CD4-positive, alpha-beta T cell treated with Interleukin-10 for 1 hour (primary cell): Measurements from ENCODE around the gene PDE3A.

ENCODE experiments used
- DNase-seq: peaks from one replicate; pipeline ENCODE4 v3.0.0-alpha.2; 2020

The PDE3A gene

GRCh38 chr12:20426957-20427356 lies 58.6 kb downstream of the PDE3A start:
- no peak for DNase-seq

- DNase-seq, result no peak
These were observed 61.5 kb downstream of the PDE3A start for GRCh38 chr12:20429852-20430251.

GRCh38 chr12:20432290-20432689 lies 64.0 kb downstream of the PDE3A start:
- no peak for DNase-seq

DNA sequence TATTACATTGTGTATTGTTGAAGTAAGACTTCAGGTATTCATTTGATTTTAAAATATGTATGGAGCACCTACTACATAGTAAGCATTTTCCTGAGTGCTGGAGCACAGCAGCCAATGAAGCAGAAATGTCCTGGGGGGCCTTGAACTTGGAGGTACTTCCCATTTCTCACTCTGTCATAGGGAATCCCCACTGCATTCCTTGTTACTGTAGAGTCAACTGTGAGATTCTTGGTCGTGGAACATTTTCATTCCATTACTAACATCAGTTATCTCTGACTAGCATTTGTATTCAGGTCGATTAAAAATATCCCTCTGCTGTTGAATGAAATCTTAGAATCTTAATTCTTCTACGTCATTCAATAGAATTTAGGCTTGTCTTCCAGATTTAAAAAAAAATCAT lies 66.7 kb downstream of the PDE3A start:
- DNase-seq, result no peak

GRCh38 chr12:20436316-20436715 lies 68.0 kb downstream of the PDE3A start:
- no peak for DNase-seq

GRCh38 chr12:20438299-20438779 lies 70.0 kb downstream of the PDE3A start:
- no peak for DNase-seq

- DNase-seq, result no peak
These were observed 71.3 kb downstream of the PDE3A start for GRCh38 chr12:20439626-20440025.

GRCh38 chr12:20440408-20440807 lies 72.1 kb downstream of the PDE3A start:
- DNase-seq, result no peak

GRCh38 chr12:20442322-20442721 lies 74.0 kb downstream of the PDE3A start:
- DNase-seq, result no peak

- DNase-seq, result no peak
These were observed 74.9 kb downstream of the PDE3A start for GRCh38 chr12:20443255-20443654.

DNA sequence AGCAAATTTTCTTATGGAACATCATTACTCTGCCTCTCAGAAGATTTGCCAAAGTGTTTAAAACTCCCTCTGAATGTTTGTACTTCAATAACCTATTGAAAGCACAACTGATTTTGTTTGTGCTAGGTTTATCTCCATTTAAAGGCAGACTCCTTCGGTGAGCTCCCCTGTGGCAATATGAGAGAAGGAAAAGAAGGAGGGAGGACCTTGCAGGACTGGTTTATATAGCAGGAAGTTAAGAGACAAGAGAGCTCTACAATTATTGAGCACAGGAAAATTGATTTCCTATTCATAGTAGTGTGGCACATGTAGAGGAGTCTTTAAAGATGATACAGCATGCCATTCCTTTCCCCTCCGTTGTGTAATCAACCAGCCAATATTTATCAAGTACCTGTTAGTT lies 75.5 kb downstream of the PDE3A start:
- no peak for DNase-seq

DNA sequence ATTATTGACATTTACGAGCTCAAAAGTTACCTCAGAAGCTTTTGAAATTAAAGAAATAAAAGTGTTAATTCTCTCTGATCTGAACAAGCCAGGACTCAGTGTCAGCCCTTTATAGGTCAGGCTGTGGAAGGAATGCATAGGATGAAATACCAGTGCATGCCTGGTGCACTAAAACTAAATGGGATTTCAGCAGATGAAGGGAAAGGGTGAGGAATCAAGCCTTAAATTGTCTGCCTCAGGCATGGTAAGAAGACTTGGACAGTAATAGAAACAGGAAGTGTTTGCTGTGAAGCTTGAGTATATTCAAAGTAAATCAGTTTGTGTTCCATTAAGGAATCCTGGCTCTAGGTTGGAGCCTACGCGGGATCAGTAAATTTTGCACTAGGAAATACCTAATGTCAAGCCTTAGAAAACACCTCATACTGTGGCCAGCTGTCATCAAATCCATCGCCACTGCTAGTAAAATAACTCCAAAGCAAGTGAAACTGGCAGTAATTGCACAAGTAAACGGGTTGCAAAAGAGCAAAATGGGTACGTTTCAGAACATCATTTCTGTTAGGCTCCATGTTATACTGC lies 76.3 kb downstream of the PDE3A start:
- no peak for DNase-seq

DNA sequence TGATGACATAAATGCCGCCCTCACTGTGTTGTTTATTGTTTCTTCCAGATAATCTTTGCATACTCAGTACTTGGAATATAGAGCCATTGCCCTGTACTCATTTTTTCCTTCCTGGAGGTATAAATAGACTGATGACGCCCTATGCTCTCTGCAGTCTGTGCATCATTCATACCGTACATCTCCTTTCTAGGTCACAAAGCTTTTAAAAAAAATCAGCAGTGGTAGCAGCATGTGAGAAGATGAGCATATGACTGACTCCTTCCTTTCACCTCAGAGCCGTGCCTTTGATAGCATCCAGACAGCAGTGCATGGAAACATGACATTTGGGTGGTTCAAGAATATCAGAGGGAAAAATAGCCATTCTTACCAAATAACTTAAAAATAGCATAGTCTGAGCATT lies 77.3 kb downstream of the PDE3A start:
- no peak for DNase-seq

DNA sequence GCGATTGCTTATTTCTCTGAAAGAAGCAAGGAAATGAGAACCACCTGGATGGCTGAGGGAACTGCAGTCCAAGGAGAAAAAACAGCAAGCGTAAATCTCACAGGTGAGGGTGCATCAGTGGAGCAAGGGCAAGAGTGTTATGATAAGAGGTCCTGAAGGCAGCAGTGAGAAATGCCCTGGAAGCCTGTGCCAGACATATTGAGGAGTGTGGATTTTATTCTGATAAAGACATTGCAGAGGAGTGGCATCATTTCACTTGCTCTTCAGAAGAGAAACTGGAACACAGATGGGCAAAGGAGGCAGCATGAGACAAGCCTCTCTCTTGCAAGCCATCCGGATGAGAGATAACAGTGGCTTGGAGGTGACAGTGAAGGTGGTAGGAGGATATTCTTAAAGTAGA lies 78.5 kb downstream of the PDE3A start:
- DNase-seq, result no peak

- no peak for DNase-seq
These were observed 80.4 kb downstream of the PDE3A start for GRCh38 chr12:20448781-20449180.

DNA sequence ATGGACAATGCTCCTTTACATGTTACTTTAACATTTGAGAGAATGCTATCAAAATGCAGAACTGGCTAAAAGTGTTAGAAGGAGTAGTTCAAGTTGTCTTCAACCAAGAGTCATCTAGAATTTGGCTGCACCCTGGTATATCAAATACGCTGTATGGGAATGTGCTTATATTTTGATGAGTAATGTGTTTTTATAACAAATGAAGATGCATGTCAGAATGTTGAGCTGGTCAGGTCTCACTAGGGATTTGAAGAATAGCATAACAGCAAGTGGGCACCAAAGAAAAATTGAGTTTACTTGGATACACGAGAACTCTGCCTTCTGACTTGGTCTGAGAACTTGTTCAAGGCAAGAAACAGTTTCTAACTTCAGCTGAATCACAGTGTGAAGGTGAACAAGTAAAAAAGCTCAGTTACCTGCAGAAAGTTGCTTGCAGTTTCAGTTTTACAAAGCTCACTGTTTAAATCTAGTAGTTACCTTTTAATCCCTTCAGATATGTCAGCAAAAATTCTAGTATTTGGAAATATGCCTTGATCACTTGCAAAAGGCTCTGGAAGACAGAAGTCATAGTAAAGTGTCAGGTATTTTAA lies 82.3 kb downstream of the PDE3A start:
- DNase-seq, result no peak

DNA sequence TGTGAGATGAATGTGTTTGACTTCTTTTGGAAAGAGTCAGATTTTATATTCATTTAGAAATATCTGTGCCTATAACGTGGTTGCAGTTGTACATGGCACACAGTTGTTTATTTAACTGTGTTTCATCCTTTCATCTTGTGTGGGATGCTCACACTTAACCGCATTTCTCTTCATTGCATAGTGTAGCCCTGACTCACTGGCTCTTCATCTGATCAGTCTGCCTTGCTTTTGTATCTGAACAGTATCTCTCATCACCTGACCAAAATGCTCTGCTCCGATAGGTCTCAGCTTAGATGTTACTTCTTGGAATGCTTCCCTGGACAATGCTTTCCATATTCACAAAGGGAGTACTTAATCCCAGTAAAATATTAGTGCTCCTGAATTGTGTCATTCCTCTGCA lies 83.4 kb downstream of the PDE3A start:
- DNase-seq, result no peak

DNA sequence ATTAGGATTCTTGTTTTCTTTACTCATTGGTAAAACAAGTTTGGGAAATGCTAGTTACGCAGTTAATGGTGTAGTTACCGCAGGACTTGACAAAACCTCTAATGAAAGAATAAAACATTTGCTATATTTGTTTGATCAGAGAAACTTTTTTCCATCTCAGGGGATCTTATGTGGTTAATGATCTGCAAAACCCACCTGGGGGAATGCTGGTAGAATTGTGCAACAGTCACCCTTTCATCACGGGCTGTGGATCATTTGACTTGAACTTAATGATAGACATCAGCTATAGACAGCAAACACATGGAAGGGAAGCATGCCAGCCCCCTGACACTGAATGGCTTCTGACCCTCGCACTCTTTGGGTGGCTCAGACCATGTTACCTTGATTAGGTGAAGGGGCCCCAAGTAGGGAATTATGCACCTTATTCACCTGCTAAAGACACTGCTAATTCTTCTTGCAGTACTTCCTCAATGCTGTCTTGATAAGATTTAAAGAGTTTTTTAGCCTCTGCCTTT lies 84.2 kb downstream of the PDE3A start:
- DNase-seq, result no peak

DNA sequence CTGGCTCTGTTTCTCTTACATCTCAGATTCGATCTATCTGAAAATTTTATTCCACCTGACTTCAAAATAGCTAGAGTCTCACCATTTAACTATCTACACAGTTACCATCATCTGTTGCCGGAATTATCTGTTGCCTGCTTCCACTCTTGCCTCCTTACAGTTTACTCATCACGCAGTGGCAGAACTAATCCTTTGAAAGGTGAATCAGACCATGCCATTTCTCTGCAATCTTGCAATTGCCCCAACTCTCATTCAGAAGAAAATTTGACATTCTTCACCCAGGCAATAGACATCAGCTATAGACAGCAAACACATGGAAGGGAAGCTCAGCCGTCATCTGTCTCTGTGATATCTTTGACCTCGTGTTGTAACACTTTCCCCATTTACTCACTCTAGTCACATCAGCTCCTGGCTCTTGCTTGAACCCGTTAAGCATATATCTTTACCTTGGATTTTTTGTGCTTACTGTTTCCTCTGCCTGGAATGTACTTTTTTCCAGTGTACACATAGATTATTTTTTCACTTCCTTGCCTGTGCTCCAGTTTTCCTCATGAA lies 85.5 kb downstream of the PDE3A start:
- DNase-seq, result no peak

DNA sequence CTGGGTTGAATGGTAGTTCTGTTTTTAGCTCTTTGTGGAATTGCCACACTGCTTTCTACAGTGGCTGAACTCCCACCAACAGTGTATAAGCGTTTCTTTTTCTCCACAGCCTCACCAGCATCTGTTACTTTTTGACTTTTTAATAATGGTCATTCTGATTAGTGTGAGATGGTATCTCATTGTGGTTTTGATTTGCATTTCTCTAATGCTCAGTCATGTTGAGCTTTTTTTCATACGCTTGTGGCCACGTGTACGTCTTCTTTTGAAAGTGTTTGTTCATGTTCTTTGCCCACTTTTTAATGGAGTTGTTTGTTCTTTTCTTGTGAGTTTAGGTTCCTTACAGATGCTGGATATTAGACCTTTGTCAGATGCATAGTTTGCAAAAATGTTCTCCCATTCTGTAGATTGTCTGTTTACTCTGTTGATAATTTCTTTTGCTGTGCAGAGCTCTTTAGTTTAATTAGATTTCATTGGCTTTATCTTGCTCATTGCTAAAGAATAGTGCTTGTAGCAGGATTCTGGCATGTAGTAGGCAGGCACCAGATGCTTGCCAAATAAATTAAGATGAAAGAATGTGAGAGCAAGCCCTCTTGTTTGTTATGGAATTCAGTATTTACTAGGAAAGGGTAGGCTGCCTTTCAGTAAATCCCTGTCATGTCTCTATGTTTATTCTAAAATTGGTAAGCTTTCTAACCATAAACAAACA lies 86.8 kb downstream of the PDE3A start:
- DNase-seq, result no peak

DNA sequence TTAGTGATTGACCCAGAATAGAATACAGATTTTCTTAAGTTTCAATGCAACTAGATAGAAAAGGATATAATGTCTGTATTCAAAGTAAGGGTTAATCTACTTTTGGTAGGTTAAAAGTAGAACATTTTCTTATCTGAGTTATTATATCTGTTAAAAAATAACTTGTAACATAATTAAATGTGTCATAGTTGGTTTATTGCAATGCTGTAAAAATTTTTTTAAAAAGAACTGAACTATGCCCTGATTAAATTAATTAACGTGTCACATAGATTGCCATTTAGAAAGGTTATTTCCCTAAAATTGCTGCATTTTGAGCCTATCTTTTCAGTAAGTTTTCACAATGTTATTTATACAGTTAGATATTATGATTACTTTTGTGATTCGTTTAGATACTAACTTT lies 89.2 kb downstream of the PDE3A start:
- DNase-seq, result no peak

- no peak for DNase-seq
These were observed 89.7 kb downstream of the PDE3A start for GRCh38 chr12:20458011-20458410.

- DNase-seq, result no peak
These were observed 91.6 kb downstream of the PDE3A start for GRCh38 chr12:20459920-20460319.

GRCh38 chr12:20460956-20461355 lies 92.6 kb downstream of the PDE3A start:
- DNase-seq, result no peak
